ENCODE measurements around the gene CD55.

CD55 gene

GRCh38 chr1:207404849-207405525 is 83.5 kb downstream of the CD55 start:
- DNase-seq (ENCODE audit: low spot score) = no peak
- Histone ChIP-seq H3K27ac (no peak overlapping the region), H3K4me3 (no peak overlapping the region)
- TF ChIP-seq CTCF (IDR thresholded peaks at IDR 0.05) = no peak

DNA sequence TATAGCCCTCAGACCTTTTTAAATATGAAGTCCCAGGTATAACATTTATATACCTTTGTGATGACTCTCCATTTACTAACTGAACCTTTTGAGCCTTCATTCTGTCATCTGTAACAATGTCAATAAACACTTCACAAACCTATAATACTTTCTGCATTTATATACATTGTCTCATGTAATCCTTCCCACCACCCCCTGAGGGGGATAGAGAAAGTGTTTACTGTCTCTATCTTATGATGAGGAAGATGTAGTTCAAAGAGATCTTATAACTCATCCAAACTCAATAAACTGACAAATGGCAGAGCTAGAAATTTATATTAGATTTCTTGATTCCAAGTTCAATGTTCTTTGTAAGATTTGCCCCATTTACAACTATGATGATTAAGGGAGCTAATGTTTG is 84.3 kb downstream of the CD55 start:
- TF ChIP-seq CTCF (IDR thresholded peaks at IDR 0.05) = no peak
- H3K27ac ChIP-seq = no peak overlapping the region
- H3K4me3 ChIP-seq = no peak overlapping the region
- DNase-seq (ENCODE audit: low spot score) = no peak

- no peak for DNase-seq (ENCODE audit: low spot score)
- TF ChIP-seq CTCF (IDR thresholded peaks at IDR 0.05) = no peak
- H3K4me3 ChIP-seq = no peak overlapping the region
- H3K27ac ChIP-seq = no peak overlapping the region
These were observed 86.3 kb downstream of the CD55 start for GRCh38 chr1:207407655-207408260.

All from coronary artery (tissue), 2 donors.